ENCODE data around the gene LGALS9C. TPM values are rescaled to one million over a fixed set of nuclear protein-coding genes. Genes with fewer than 3 reads are reported as not detected.
"Not testable (repeated sequence)": the region's sequence is repeated elsewhere in the genome, so short reads cannot be mapped to it uniquely, and the experiment has no call there.

Gene LGALS9C
- total RNA-seq (1 to 10 TPM in 1 of 4 donors, not detected in 3; 1.0 TPM), polyA plus RNA-seq (under 1 TPM in 1 of 3 donors, not detected in 2; 0.04 TPM)
- long read RNA-seq, donor 1: 0 reads
- long read RNA-seq, donor 2: 0 reads

DNA sequence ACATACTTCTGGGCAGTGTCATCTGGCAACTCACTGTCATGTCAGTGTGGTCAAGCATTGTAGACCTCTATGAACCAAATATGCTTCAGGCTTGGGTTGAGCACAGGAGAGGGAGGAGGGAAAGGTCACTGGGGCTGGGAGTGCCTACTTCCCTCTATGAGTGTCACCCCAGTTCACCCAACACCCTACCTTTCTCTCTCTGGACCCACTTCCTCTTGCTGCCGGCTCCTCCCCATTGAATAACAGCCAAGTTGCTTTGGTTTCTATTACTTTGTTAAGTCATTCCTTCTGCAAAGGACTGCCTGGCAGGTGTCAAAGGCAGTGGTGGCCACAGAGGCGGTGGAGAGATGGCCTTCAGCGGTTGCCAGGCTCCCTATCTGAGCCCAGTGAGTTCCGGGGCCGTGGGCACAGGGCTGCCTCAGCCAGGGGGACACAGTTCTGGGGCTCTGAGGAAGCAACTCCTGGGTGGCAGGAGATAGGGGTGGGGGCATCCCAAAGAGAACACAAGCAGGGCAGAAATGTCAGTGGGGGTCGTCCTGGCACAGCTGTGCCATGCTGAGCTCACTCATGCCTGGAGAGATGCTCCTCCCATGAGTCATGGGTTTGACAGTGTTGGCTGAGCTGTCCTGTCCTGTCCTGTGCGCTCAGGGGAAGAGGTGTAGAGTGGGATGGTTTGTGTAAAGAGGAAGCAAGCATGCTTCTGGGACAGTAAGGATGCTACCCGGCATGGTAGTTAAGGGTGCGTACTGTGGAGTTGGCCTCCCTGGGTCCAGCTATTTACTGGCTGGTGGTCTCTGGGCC lies at the start of gene LGALS9C:
LGALS9C (plus strand) TSS at position 282 of the 801 bp plus-strand sequence; CDS start at position 348, 66 bp downstream.
- H3K9me3 ChIP-seq; H3K27ac ChIP-seq; H3K4me1 ChIP-seq; H3K27me3 ChIP-seq (ENCODE audit: insufficient read depth in 3 of 3, low read length in 2 of 3); DNase-seq; intact Hi-C loops (cut with DNase I); H3K36me3 ChIP-seq (ENCODE audit: insufficient read depth in 1 of 2, low read depth in 1 of 2); H3K4me3 ChIP-seq: not testable (repeated sequence)
- 49 to 64% (median 61%) methylated on average over 5 to 6 of the region's 9 CpGs for WGBS, 3 donors
- ATAC-seq: peak in 3 of 4 donors; percentile 16 to 62 (median 45)

DNA sequence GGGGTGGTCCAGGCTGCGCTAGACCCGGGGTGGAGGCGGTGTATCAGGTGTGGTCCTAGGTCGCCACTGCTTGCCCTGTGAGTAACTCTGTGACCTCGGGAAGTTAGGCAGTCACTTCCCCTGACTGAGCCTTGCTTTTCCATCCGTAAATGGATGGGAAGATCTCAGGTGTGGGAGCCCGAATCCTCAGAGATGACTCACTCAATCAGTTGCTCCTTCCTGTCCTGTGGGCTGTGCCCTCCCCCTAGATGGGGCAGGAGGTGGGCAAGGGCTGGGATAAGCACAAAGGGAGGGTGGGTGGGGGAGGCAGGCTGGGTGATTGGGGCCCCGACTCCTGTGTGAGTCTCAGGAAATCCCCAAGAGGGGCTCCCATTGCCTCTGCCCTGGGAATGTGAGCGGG lies 44.4 kb upstream of the LGALS9C start:
- H3K4me3 ChIP-seq; H3K27ac ChIP-seq; H3K9me3 ChIP-seq; H3K36me3 ChIP-seq (ENCODE audit: insufficient read depth in 1 of 2, low read depth in 1 of 2); DNase-seq; ATAC-seq; H3K27me3 ChIP-seq (ENCODE audit: insufficient read depth in 3 of 3, low read length in 2 of 3); intact Hi-C loops (cut with DNase I); H3K4me1 ChIP-seq: not testable (repeated sequence)
- no CpG with 5 or more reads among the region's 9 CpGs for WGBS, 3 donors

DNA sequence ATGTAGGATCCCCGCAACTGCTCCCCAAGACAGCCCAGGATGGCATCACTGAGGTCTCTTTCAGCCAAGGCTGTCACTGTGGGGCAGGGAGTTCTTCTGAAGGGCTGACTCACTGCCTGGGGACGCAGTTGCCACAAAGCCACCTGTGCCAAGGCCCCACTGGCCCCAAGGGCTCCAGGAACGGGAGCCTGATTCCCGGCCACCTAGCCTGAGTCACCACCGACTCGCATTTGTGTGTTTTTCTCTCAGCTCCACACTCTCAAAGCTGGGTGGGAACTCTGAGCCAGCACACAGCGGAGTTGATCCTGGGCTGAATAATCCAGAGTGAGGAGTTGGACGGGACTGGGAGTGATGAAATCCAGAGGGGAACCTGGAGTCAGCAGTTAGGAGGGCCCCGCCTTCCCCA lies 37.1 kb upstream of the LGALS9C start:
- intact Hi-C loops (cut with DNase I); H3K4me3 ChIP-seq; H3K27ac ChIP-seq; H3K36me3 ChIP-seq (ENCODE audit: insufficient read depth in 1 of 2, low read depth in 1 of 2); H3K27me3 ChIP-seq (ENCODE audit: insufficient read depth in 3 of 3, low read length in 2 of 3); H3K9me3 ChIP-seq; H3K4me1 ChIP-seq; DNase-seq: not testable (repeated sequence)
- 30 to 37% (median 31%) methylated on average over 2 to 5 of the region's 9 CpGs for WGBS, 3 donors
- peak; percentile 61 to 86 (median 77) for ATAC-seq

DNA sequence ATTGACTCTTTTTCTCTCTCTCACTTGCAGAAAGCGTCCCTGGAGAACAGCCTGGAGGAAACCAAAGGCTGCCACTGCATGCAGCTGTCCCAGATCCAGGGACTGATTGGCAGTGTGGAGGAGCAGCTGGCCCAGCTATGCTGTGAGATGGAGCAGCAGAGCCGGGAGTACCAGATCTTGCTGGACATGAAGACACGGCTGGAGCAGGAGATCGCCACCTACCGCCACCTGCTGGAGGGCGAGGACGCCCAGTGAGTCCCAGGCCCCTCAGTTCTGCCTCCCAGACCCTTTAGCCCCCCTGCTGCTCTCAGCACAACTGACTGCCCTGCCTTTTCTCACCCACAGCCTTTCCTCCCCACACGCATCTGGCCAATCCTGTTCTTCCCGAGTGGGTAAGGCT lies 34.5 kb upstream of the LGALS9C start:
- H3K4me1 ChIP-seq; intact Hi-C loops (cut with DNase I); H3K4me3 ChIP-seq; H3K36me3 ChIP-seq (ENCODE audit: insufficient read depth in 1 of 2, low read depth in 1 of 2); H3K27ac ChIP-seq; H3K27me3 ChIP-seq (ENCODE audit: insufficient read depth in 3 of 3, low read length in 2 of 3); H3K9me3 ChIP-seq: not testable (repeated sequence)
- peak in 2 of 4 donors; percentile 66 to 77 for ATAC-seq
- 0 to 1% methylated on average over 4 to 6 of the region's 9 CpGs; no CpG with 5 or more reads in 1 of the 3 donors for WGBS, 3 donors
- DNase-seq: peak in 1 of 2 donors; percentile 79
- TF ChIP-seq, protein P1, sequence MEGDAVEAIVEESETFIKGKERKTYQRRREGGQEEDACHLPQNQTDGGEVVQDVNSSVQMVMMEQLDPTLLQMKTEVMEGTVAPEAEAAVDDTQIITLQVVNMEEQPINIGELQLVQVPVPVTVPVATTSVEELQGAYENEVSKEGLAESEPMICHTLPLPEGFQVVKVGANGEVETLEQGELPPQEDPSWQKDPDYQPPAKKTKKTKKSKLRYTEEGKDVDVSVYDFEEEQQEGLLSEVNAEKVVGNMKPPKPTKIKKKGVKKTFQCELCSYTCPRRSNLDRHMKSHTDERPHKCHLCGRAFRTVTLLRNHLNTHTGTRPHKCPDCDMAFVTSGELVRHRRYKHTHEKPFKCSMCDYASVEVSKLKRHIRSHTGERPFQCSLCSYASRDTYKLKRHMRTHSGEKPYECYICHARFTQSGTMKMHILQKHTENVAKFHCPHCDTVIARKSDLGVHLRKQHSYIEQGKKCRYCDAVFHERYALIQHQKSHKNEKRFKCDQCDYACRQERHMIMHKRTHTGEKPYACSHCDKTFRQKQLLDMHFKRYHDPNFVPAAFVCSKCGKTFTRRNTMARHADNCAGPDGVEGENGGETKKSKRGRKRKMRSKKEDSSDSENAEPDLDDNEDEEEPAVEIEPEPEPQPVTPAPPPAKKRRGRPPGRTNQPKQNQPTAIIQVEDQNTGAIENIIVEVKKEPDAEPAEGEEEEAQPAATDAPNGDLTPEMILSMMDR (IDR thresholded peaks at IDR 0.05): peak; percentile 35

DNA sequence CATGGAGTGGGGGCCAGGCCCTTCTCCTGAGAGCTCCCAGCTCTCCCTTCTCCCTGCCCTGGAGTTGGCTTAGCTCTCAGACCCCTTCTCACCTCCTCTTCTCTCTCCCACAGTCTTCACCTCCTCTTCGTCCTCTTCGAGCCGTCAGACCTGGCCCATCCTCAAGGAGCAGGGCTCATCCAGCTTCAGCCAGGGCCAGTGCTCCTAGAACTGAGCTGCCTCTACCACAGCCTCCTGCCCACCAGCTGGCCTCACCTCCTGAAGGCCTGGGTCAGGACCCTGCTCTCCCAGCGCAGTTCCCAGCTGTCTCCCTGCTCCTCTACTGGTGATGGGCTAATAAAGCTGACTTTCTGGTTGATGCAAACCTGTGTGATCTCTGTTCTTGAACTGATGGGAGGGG lies 34.1 kb upstream of the LGALS9C start:
- DNase-seq; H3K36me3 ChIP-seq (ENCODE audit: insufficient read depth in 1 of 2, low read depth in 1 of 2); H3K27me3 ChIP-seq (ENCODE audit: insufficient read depth in 3 of 3, low read length in 2 of 3); H3K9me3 ChIP-seq; intact Hi-C loops (cut with DNase I); H3K4me3 ChIP-seq; H3K27ac ChIP-seq; H3K4me1 ChIP-seq: not testable (repeated sequence)
- 57 to 80% (median 71%) methylated on average over 1 of the region's 4 CpGs for WGBS, 3 donors
- peak in 1 of 4 donors; percentile 36 for ATAC-seq

DNA sequence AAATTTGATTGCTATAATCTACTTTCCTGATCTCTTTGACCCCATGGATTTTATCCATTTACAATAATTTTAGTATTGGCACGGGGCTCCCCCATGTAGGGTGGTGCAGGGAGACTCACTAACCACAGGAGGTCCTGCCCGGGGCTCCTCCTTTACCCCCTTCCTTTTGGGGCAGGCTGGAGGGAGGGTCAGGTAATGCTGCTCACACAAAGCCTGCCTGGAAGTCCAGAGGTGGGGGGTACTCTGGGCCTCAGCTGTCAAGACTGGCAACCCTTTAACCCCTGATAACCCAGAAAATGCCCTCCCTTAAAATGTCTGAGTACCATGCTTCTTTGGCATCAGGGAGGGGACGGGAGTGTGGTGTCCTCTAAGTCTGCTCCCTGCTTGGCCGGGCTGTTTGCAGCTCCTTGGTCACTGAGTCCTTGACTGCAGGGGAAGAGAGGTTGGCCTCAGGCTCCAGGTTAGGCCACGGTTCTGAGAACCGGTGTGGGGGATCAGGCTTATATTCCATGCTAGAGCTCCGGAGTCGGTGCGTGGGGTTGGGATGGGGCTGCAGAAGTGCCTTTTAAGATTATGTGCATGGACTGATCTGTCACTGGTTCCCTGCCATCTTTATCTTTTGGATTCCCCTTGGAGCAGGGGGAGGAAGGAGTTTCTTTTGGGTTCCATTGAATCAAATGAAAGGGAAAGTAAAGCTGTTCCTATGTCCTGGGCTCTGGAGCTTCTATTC lies 28.9 kb upstream of the LGALS9C start:
- intact Hi-C loops (cut with DNase I); H3K4me3 ChIP-seq; H3K36me3 ChIP-seq (ENCODE audit: insufficient read depth in 1 of 2, low read depth in 1 of 2); H3K27me3 ChIP-seq (ENCODE audit: insufficient read depth in 3 of 3, low read length in 2 of 3); DNase-seq; ATAC-seq; H3K27ac ChIP-seq; H3K9me3 ChIP-seq; H3K4me1 ChIP-seq: not testable (repeated sequence)
- 79 to 82% (median 82%) methylated on average over 6 to 8 of the region's 9 CpGs for WGBS, 3 donors

DNA sequence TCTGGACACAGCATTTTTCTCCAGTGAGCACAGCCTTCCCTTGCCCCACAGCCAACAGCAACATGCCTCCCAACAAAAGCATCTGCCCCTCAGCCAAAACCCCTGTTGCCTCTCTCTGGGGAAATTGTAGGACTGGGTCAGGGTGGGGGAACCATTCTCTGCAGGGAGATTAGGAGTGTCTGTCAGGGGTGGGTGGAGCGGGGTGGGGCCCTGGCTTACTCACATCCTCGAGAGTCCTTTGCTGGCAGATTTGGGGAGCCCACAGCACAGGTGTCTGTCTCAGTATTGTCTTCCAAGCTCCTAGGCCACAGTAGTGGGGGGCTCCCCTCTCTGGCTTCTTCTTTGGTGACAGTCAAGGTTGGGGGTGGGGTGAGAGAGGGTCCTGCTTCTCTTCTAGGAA lies 28.3 kb upstream of the LGALS9C start:
- DNase-seq; H3K27me3 ChIP-seq (ENCODE audit: insufficient read depth in 3 of 3, low read length in 2 of 3); H3K9me3 ChIP-seq; H3K27ac ChIP-seq; H3K4me1 ChIP-seq; H3K4me3 ChIP-seq; H3K36me3 ChIP-seq (ENCODE audit: insufficient read depth in 1 of 2, low read depth in 1 of 2); ATAC-seq; intact Hi-C loops (cut with DNase I): not testable (repeated sequence)
- WGBS, 3 donors: no CpG with 5 or more reads among the region's 2 CpGs

DNA sequence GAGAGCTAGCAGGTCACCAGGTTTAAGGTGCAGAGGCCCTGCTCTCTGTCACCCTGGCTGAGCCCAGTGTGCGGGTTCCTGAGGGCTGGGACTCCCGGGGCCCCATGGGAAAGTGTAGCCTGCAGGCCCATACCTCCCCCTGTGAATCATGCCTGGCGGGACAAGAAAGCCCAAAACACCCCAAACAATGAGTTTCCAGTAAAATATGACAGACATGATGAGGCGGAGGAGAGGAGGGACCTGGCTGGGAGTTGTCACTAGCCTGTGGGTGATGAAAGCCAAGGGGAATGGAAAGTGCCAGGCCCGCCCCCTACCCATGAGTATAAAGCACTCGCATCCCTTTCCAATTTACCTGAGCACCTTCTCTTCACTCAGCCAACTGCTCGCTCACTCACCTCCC lies 26.8 kb upstream of the LGALS9C start:
- H3K27ac ChIP-seq; H3K4me3 ChIP-seq; H3K36me3 ChIP-seq (ENCODE audit: insufficient read depth in 1 of 2, low read depth in 1 of 2); H3K27me3 ChIP-seq (ENCODE audit: insufficient read depth in 3 of 3, low read length in 2 of 3); intact Hi-C loops (cut with DNase I); DNase-seq; ATAC-seq; H3K4me1 ChIP-seq; H3K9me3 ChIP-seq: not testable (repeated sequence)
- WGBS, 3 donors: 88 to 93% methylated on average over 5 of the region's 7 CpGs; no CpG with 5 or more reads in 1 of the 3 donors

DNA sequence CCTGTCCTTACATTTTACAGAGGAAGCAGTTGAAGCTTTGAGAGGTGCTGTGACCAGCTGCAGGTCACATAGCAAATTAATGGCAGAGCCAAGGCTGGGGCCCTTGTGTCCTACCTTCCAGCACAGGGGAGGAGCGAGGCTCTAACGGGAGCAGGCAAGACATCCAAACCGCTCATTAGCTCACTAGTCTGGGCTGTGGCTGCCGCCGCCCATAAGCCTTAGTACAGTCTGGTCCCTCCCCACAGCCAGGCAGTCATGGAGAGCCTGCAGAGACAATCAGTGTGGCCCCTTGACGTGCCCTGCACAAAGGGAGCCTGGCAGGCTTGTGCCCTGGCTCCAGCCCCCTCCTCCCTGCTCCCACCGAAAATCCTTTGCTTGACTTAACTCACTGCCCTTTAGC lies 25.6 kb upstream of the LGALS9C start:
- H3K4me1 ChIP-seq; DNase-seq; ATAC-seq; H3K27me3 ChIP-seq (ENCODE audit: insufficient read depth in 3 of 3, low read length in 2 of 3); H3K9me3 ChIP-seq; H3K4me3 ChIP-seq; H3K36me3 ChIP-seq (ENCODE audit: insufficient read depth in 1 of 2, low read depth in 1 of 2); intact Hi-C loops (cut with DNase I); H3K27ac ChIP-seq: not testable (repeated sequence)
- WGBS, 3 donors: 58 to 66% methylated on average over 6 to 7 of the region's 7 CpGs; no CpG with 5 or more reads in 1 of the 3 donors

DNA sequence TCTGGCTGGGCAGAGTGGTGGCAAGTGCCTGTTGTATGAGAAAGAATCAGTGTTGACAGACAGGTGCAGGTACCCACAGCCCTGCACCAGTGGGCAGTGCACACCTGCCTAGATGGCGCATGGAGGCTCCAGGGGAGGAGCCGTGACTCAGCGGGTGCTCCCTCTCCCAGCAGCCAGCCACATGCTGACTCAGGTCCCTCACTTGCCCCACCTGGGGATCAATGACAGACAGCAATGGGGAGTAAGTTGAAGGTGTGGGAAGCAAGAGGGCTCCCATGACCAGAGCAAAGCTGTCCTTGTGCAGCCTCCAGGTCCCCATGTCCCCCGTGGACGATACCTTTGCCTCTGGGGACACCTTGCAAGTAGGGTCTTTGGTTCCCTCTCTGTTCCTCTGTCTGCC lies 24.6 kb upstream of the LGALS9C start:
- ATAC-seq; DNase-seq; H3K27me3 ChIP-seq (ENCODE audit: insufficient read depth in 3 of 3, low read length in 2 of 3); H3K27ac ChIP-seq; intact Hi-C loops (cut with DNase I); H3K36me3 ChIP-seq (ENCODE audit: insufficient read depth in 1 of 2, low read depth in 1 of 2); H3K9me3 ChIP-seq; H3K4me3 ChIP-seq; H3K4me1 ChIP-seq: not testable (repeated sequence)
- 68 to 77% (median 74%) methylated on average over 3 to 5 of the region's 5 CpGs for WGBS, 3 donors

Measured in psoas muscle (tissue), 8 donors.